K562 (cell line): ENCODE results near the gene PRICKLE2. TPM values are rescaled to one million over a fixed set of nuclear protein-coding genes. Genes with fewer than 3 reads are reported as not detected.

Source experiments
- ATAC-seq: fragments of 200-7000 bp; cut with Tn5 transposase; 3 replicates; pipeline ENCODE4 v1.9.1; 2020; ENCODE audit warnings: moderate library complexity
- BruUV-seq: library from RNA; stranded (reverse); fragments of 400-500 nt; replicated peaks from 2 replicates; lab custom pipeline; 2021; lab: Mats Ljungman, UMichigan
- CTCF ChIA-PET: fragments of 300-600 bp; formaldehyde crosslinking; extraction: SDS; loops from one replicate; lab custom pipeline; 2021; ENCODE audit warnings: low intra/inter-chr PET ratio; lab: Yijun Ruan, JAX
- POLR2A ChIA-PET: fragments of 300-600, 350-650 bp; sonication (Branson Sonifier 250); formaldehyde crosslinking; extraction: SDS; loops from one replicate; lab custom pipeline; 2021; ENCODE audit warnings: antibody characterized with exemption, inconsistent platforms; lab: Yijun Ruan, JAX
- DNase-seq, 4 experiments: peaks; one replicate each; pipeline versions ENCODE4 v3.0.0 to v3.0.0-alpha.2; 2011 to 2018; ENCODE audit warnings: low spot score in 3 of 4, mixed read lengths in 3 of 4; ENCODE audit errors: extremely low read depth in 1 of 4
- FAIRE-seq: peaks from 2 replicates; lab custom pipeline; 2011; peaks lifted over from hg19 to GRCh38; lab: Jason Lieb, UNC
- H2AFZ ChIP-seq: 2 replicates; pipeline ENCODE4 v1.6.0; 2011; ENCODE audit warnings: low read depth, low read length, control low read depth, inconsistent platforms
- H3K27ac ChIP-seq: fragments of 200-600 bp; 3 replicates; pipeline ENCODE4 v1.8.0; 2011; ENCODE audit warnings: low read depth, mild to moderate bottlenecking, control low read depth, inconsistent platforms, low read length, moderate library complexity, mixed read lengths; ENCODE audit errors: extremely low read depth
- H3K27me3 ChIP-seq, 2 experiments: fragments of 300-600 bp in 1 of 2; 2 replicates in 1 of 2; 3 replicates in 1 of 2; pipeline versions ENCODE4 v1.6.0 to v1.8.0; 2011; ENCODE audit warnings: inconsistent platforms in 2 of 2, low read length in 2 of 2, mild to moderate bottlenecking in 1 of 2, mixed read lengths in 1 of 2, moderate library complexity in 1 of 2; ENCODE audit not compliant: control insufficient read depth in 2 of 2, insufficient read depth in 2 of 2
- H3K36me3 ChIP-seq: fragments of 300-600 bp; 3 replicates; pipeline ENCODE4 v1.8.0; 2011; ENCODE audit warnings: mild to moderate bottlenecking, low read length, inconsistent platforms; ENCODE audit not compliant: control insufficient read depth, insufficient read depth
- H3K4me1 ChIP-seq, 2 experiments: fragments of 200-600 bp in 1 of 2; replicated peaks in 1 of 2; 2 replicates in 1 of 2; 3 replicates in 1 of 2; pipeline versions ENCODE4 v1.5.1 to v1.8.0; 2011; ENCODE audit warnings: inconsistent platforms in 2 of 2, low read length in 2 of 2, mild to moderate bottlenecking in 1 of 2, mixed read lengths in 1 of 2, moderate library complexity in 1 of 2; ENCODE audit not compliant: control insufficient read depth in 2 of 2, insufficient read depth in 2 of 2
- H3K4me2 ChIP-seq: 2 replicates; pipeline ENCODE4 v1.6.1; 2011; ENCODE audit warnings: low read length, control low read depth, inconsistent platforms, mixed read lengths; ENCODE audit not compliant: insufficient read depth
- H3K4me3 ChIP-seq: fragments of 200-600 bp; sonication (generic), shearing (Covaris generic); 2 replicates; pipeline ENCODE4 v1.5.1; 2016; ENCODE audit warnings: control low read depth, inconsistent platforms
- H3K79me2 ChIP-seq: fragments of 200-600 bp; 3 replicates; pipeline ENCODE4 v1.8.0; 2011; ENCODE audit warnings: low read length, inconsistent platforms; ENCODE audit not compliant: control insufficient read depth, insufficient read depth
- H3K9ac ChIP-seq, 2 experiments: 2 replicates each; pipeline versions ENCODE4 v1.6.0 to v1.6.1; 2011; ENCODE audit warnings: low read depth in 2 of 2, low read length in 2 of 2, control low read depth in 1 of 2, inconsistent platforms in 1 of 2, mild to moderate bottlenecking in 1 of 2, mixed read lengths in 1 of 2; ENCODE audit not compliant: insufficient read depth in 1 of 2
- H3K9me1 ChIP-seq: one replicate; pipeline ENCODE4 v1.6.0; 2011; ENCODE audit warnings: inconsistent platforms, mild to moderate bottlenecking, low read length, moderate library complexity; ENCODE audit not compliant: control insufficient read depth, insufficient read depth
- H3K9me3 ChIP-seq: replicated peaks from 2 replicates; pipeline ENCODE4 v1.5.1; 2011; ENCODE audit warnings: low read depth, low read length, inconsistent platforms; ENCODE audit not compliant: control insufficient read depth, insufficient read depth
- H4K20me1 ChIP-seq: replicated peaks from 2 replicates; pipeline ENCODE4 v1.6.1; 2011; ENCODE audit warnings: low read length, inconsistent platforms, mixed read lengths; ENCODE audit not compliant: control insufficient read depth, insufficient read depth
- CCNT2 ChIP-seq: IDR thresholded peaks from 2 replicates; pipeline ENCODE4 v1.6.1; 2011; ENCODE audit warnings: borderline replicate concordance, low read depth, mild to moderate bottlenecking, moderate library complexity, mixed read lengths, low read length; ENCODE audit not compliant: insufficient read length; ENCODE audit errors: extremely low read depth
- ETV1 ChIP-seq: fragments of 450-650 bp; conservative IDR thresholded peaks from 2 replicates; pipeline ENCODE4 v1.6.1; 2016; ENCODE audit warnings: missing genetic modification characterization, control low read depth, low read depth, missing compliant biosample characterization
- EWSR1 ChIP-seq: fragments of 450-650 bp; IDR thresholded peaks from 2 replicates; pipeline ENCODE4 v1.6.1; 2018; ENCODE audit warnings: borderline replicate concordance, mild to moderate bottlenecking, low read depth, moderate library complexity; ENCODE audit not compliant: partially characterized antibody
- FOXO4 ChIP-seq: fragments of 450-650 bp; formaldehyde crosslinking; IDR thresholded peaks from 2 replicates; pipeline ENCODE4 v1.4.0; 2020; ENCODE audit warnings: mild to moderate bottlenecking, moderate library complexity
- FOXP1 ChIP-seq: sonication (generic); formaldehyde crosslinking; IDR thresholded peaks from 2 replicates; pipeline ENCODE4 v1.8.0; 2022; ENCODE audit warnings: mild to moderate bottlenecking, missing genetic modification reagents
- HDAC6 ChIP-seq: IDR thresholded peaks from 2 replicates; pipeline ENCODE4 v1.6.1; 2012; ENCODE audit warnings: low read depth, mild to moderate bottlenecking, control low read depth, inconsistent platforms, low read length, moderate library complexity
- HINFP ChIP-seq: fragments of 450-650 bp; conservative IDR thresholded peaks from 2 replicates; pipeline ENCODE4 v1.6.1; 2016; ENCODE audit warnings: missing genetic modification characterization, low read depth, mild to moderate bottlenecking, control low read depth, missing compliant biosample characterization
- HMGXB4 ChIP-seq: sonication (generic); formaldehyde crosslinking; IDR thresholded peaks from 2 replicates; pipeline ENCODE4 v1.8.1; 2023; ENCODE audit warnings: mild to moderate bottlenecking, missing genetic modification reagents
- LEF1 ChIP-seq: fragments of 450-650 bp; IDR thresholded peaks from 2 replicates; pipeline ENCODE4 v1.6.1; 2016; ENCODE audit warnings: mild to moderate bottlenecking
- NFXL1 ChIP-seq: fragments of 450-650 bp; formaldehyde crosslinking; IDR thresholded peaks from 2 replicates; pipeline ENCODE4 v1.4.0; 2021; ENCODE audit warnings: mild to moderate bottlenecking
- NR3C1 ChIP-seq: sonication (generic); formaldehyde crosslinking; IDR thresholded peaks from 2 replicates; pipeline ENCODE4 v1.8.1; 2022; ENCODE audit warnings: missing genetic modification reagents
- SMARCB1 ChIP-seq: IDR thresholded peaks from 2 replicates; pipeline ENCODE4 v1.6.1; 2011; ENCODE audit warnings: improper control_type of control experiment, low read depth; ENCODE audit not compliant: insufficient read length
- SOX6 ChIP-seq: fragments of 450-650 bp; IDR thresholded peaks from 2 replicates; pipeline ENCODE4 v1.6.1; 2014; ENCODE audit warnings: mild to moderate bottlenecking
- TAF7 ChIP-seq: fragments of 450-650 bp; IDR thresholded peaks from 2 replicates; pipeline ENCODE4 v1.6.1; 2016; ENCODE audit warnings: missing genetic modification characterization, missing compliant biosample characterization
- TEAD2 ChIP-seq: fragments of 450-650 bp; IDR thresholded peaks from 2 replicates; pipeline ENCODE4 v1.6.1; 2016; ENCODE audit warnings: missing genetic modification characterization, control low read depth, missing compliant biosample characterization
- ZC3H4 ChIP-seq: sonication (generic); formaldehyde crosslinking; IDR thresholded peaks from 2 replicates; pipeline ENCODE4 v1.9.0; 2021; ENCODE audit warnings: missing genetic modification reagents, borderline replicate concordance
- ZNF124 ChIP-seq: sonication (generic); formaldehyde crosslinking; IDR thresholded peaks from 2 replicates; pipeline ENCODE4 v1.8.1; 2022; ENCODE audit warnings: missing genetic modification reagents
- ZNF507 ChIP-seq: conservative IDR thresholded peaks from 2 replicates; pipeline ENCODE4 v1.6.1; 2017; ENCODE audit warnings: missing genetic modification characterization, missing compliant biosample characterization
- WGBS: fragments of 100-300 bp; shearing (Covaris generic); methylation state at CpG from one replicate; pipeline ENCODE4 v1.1.6; 2016; ENCODE audit warnings: low coverage, mixed read lengths; ENCODE audit not compliant: insufficient coverage; ENCODE audit errors: missing lambda C conversion rate; 5-methylcytosine and 5-hydroxymethylcytosine counted together
- in situ Hi-C: fragments of 300-500 bp; cut with MboI; formaldehyde crosslinking; loops from 4 replicates; pipeline ENCODE4 v1.15.0; 2018; ENCODE audit warnings: inconsistent platforms, mixed read lengths
- intact Hi-C: fragments of 100-400 bp; cut with micrococcal nuclease; formaldehyde crosslinking; loops from 2 replicates; pipeline ENCODE4 v1.14.2; 2022
- polyA plus RNA-seq, 8 experiments: library from polyadenylated mRNA; depleted of rRNA in 4 of 8; stranded (reverse) in 5 of 8; unstranded in 3 of 8; fragments of >200 nt; fragmentation: Nextera tagmentation in 2 of 8; fragmentation: Illumina TruSeq in 1 of 8; extraction: Ambion mirVana in 2 of 8; extraction: Trizol in 1 of 8; gene quantifications; 2 replicates each; pipeline versions ENCODE4 v1.2.1 to v1.2.3, GENCODE V29; 2011 to 2014; ENCODE audit warnings: inconsistent platforms in 1 of 8, missing spikeins in 1 of 8
- total RNA-seq, 7 experiments: library from RNA; depleted of rRNA in 6 of 7; stranded (reverse); fragments of >200 nt in 6 of 7; fragmentation: Illumina TruSeq in 2 of 7; extraction: Trizol in 2 of 7; gene quantifications; 2 replicates each; pipeline versions ENCODE4 v1.2.1 to v1.2.3, GENCODE V29; 2011 to 2021; ENCODE audit warnings: low replicate concordance in 1 of 7

PRICKLE2 gene
- total and polyA plus RNA-seq, 9 of the 15 experiments (the other 6 are each of a cell fraction or from before 2014, with no cell fraction given): 0.07 to 0.09 TPM; not detected in 7

- TF ChIP-seq HMGXB4 (CRISPR knock-in tag): no peak
- no peak for TF ChIP-seq ZNF507 (tag)
- TF ChIP-seq SOX6: no peak
Observed at GRCh38 chr3:64149886-64150285, 75.4 kb downstream of the PRICKLE2 start (continued).

DNA sequence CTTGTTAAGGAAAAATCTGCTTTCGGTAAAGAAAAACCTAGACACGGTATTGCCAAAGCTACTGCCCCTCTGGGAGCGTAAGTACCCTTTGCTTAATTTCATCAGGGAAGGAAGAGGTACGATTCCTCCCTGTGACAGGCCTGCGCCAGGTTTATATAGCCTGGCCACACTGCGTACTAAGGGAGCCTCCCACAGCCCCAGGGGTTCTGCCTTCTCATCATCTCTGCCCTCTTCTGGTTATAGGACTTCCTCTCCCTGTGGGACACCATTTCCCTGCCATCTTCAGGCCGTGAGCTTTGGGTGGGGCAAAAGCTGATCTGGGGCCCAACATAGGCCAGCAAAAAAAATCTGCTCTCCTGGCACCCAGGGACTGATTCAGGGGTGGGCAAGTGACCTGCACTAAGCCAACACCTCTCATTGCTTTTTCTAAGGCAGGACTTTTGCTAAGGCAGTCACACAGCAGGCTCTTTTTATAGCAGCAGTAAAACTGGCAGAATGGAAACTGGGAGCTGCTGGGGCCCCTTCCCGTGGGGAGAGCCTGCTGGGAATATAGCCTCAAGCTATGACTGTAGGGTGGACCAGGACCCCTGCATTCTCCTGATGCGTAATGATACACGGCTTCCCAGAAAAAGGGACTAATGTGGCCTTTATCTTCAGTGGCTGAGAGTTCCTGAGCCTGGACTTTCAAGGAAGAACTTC, 76.2 kb downstream of the PRICKLE2 start:
- no peak overlapping the region for H3K4me3 ChIP-seq
- TF ChIP-seq ZNF124 (CRISPR knock-in tag): no peak
- no peak for TF ChIP-seq LEF1
- TF ChIP-seq NFXL1: no peak
- no peak for TF ChIP-seq TAF7
- no peak for TF ChIP-seq TEAD2 (tag)
- no peak for TF ChIP-seq HDAC6
- no peak for TF ChIP-seq ZC3H4 (CRISPR knock-in tag)
- TF ChIP-seq HINFP (tag): no peak
- no peak for TF ChIP-seq EWSR1
- no peak for TF ChIP-seq SMARCB1
- no peak for TF ChIP-seq ETV1 (tag)
- TF ChIP-seq CCNT2: no peak
- no peak for TF ChIP-seq NR3C1
- no peak for TF ChIP-seq FOXP1
- no peak for TF ChIP-seq FOXO4 (CRISPR knock-in tag)
- ChIA-PET POLR2A (no interaction called here), CTCF (no interaction called here)
- FAIRE-seq: no peak
- H3K27me3 ChIP-seq: peaks cover 0 to 9% of the 10 kb centered on the region in 2 experiments; a peak in 2 of 5 replicates
- no peak overlapping the region for H3K27ac ChIP-seq
- no peaks in the 10 kb centered on the region for H3K79me2 ChIP-seq
- no peak overlapping the region for H2AFZ ChIP-seq
- no peak overlapping the region for H3K9ac ChIP-seq
- no peak overlapping the region for H3K4me2 ChIP-seq
- no peaks in the 10 kb centered on the region for H4K20me1 ChIP-seq
- intact Hi-C loops (no loop called here), in situ Hi-C loops (no loop called here)
- BruUV-seq: no TSS peak
- no peak for ATAC-seq
- WGBS: 0% methylated on average over 9 of the region's 10 CpGs
- H3K9me3 ChIP-seq: no peaks in the 10 kb centered on the region
- peak in 1 of 4 experiments; percentile 1 for DNase-seq
- no peaks in the 10 kb centered on the region for H3K9me1 ChIP-seq
- no peaks in the 10 kb centered on the region for H3K4me1 ChIP-seq
- H3K36me3 ChIP-seq: no peaks in the 10 kb centered on the region
